Cardiac muscle cell (in vitro differentiated cells and primary cell): ENCODE data around the gene CDIP1. TPM values are rescaled to one million over a fixed set of nuclear protein-coding genes. Genes with fewer than 3 reads are reported as not detected.

Source experiments
- DNase-seq, 2 donors: peaks; one replicate each; pipeline versions ENCODE4 v3.0.0 to v3.0.0-alpha.2; 2010 to 2017; ENCODE audit warnings: low read depth in 1 of 2, low spot score in 1 of 2
- H3K27ac ChIP-seq: fragments of 200-600 bp; sonication (generic); 2 replicates; pipeline ENCODE4 v1.5.1; 2016
- H3K27me3 ChIP-seq: fragments of 200-600 bp; sonication (generic); 2 replicates; pipeline ENCODE4 v1.6.0; 2016; ENCODE audit warnings: control low read depth
- H3K36me3 ChIP-seq: fragments of 200-600 bp; sonication (generic); 2 replicates; pipeline ENCODE4 v1.5.1; 2016; ENCODE audit warnings: control low read depth
- H3K4me1 ChIP-seq: fragments of 200-600 bp; sonication (generic); 2 replicates; pipeline ENCODE4 v1.8.1; 2017; ENCODE audit warnings: low read depth, mild to moderate bottlenecking, mixed run types
- H3K4me3 ChIP-seq: fragments of 200-600 bp; sonication (generic); 2 replicates; pipeline ENCODE4 v1.5.1; 2016; ENCODE audit warnings: mild to moderate bottlenecking
- H3K9me3 ChIP-seq: fragments of 200-600 bp; sonication (generic); 2 replicates; pipeline ENCODE4 v1.5.1; 2017; ENCODE audit warnings: low read depth, mild to moderate bottlenecking, control low read depth
- polyA plus RNA-seq: library from polyadenylated mRNA; unstranded; fragments of >200 nt; fragmentation: Nextera tagmentation; extraction: Ambion mirVana; gene quantifications from 2 replicates; pipeline ENCODE4 v1.2.1, GENCODE V29; 2016
- total RNA-seq: library from RNA; depleted of rRNA; stranded (reverse); fragments of >200 nt; gene quantifications from 2 replicates; pipeline ENCODE4 v1.2.3, GENCODE V29; 2016
- TF ChIP-seq, protein P1 (sequence below): IDR thresholded peaks from 2 replicates; pipeline ENCODE4 v1.5.1; 2012; ENCODE audit warnings: low read depth, mild to moderate bottlenecking, low read length

Gene CDIP1
- total and polyA plus RNA-seq, 2 experiments from 2014 or later, result 55.8 to 87.6 TPM

DNA sequence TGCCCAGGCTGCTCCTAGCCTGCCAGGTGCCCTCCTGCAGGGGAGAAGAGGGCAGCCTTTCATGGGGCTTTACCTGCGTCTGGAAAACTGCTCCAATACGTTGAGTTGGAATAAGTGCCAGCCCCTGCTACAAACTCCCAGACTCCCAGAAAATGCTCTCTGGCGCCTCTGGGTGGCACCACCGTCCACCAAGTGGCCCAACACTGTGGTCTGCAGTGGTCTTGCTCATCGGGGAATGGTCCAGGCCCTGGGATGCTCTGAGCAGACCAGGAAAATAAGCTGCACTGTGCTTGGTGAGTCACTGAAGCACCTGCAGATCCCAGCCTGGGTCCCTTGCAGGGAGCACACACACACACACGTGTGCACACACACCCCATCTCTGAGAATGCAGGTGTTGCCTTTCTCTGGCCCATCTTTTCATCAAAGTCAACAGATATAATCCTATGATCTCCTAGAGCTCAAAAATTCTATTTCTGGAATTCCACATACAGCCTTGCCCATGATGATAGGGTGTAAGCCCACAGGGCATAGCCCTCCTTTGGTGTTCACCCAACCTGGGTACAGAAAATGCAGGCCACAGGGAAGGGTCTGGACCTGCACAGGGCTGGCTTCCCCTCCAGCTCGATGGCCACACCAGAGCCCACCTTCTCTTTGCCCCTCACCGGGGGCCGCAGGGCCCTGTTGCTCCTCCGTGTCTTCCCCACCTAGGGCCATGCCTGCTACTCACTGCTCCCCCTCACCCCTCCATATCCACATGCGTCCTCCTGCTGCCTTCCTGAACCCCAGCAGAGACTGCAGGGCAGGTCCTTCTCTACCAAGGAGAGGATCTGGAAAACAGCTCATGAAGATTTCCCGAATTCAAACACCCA is 20.5 kb downstream of the CDIP1 start:
- Histone ChIP-seq H3K36me3 (no peaks in the 10 kb centered on the region), H3K4me3 (no peak overlapping the region), H3K27ac (no peak overlapping the region), H3K27me3 (no peaks in the 10 kb centered on the region), H3K4me1 (no peaks in the 10 kb centered on the region), H3K9me3 (no peaks in the 10 kb centered on the region)
- TF ChIP-seq, protein P1, sequence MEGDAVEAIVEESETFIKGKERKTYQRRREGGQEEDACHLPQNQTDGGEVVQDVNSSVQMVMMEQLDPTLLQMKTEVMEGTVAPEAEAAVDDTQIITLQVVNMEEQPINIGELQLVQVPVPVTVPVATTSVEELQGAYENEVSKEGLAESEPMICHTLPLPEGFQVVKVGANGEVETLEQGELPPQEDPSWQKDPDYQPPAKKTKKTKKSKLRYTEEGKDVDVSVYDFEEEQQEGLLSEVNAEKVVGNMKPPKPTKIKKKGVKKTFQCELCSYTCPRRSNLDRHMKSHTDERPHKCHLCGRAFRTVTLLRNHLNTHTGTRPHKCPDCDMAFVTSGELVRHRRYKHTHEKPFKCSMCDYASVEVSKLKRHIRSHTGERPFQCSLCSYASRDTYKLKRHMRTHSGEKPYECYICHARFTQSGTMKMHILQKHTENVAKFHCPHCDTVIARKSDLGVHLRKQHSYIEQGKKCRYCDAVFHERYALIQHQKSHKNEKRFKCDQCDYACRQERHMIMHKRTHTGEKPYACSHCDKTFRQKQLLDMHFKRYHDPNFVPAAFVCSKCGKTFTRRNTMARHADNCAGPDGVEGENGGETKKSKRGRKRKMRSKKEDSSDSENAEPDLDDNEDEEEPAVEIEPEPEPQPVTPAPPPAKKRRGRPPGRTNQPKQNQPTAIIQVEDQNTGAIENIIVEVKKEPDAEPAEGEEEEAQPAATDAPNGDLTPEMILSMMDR, result peak; percentile 62
- peak; percentile 57 to 67 for DNase-seq

DNA sequence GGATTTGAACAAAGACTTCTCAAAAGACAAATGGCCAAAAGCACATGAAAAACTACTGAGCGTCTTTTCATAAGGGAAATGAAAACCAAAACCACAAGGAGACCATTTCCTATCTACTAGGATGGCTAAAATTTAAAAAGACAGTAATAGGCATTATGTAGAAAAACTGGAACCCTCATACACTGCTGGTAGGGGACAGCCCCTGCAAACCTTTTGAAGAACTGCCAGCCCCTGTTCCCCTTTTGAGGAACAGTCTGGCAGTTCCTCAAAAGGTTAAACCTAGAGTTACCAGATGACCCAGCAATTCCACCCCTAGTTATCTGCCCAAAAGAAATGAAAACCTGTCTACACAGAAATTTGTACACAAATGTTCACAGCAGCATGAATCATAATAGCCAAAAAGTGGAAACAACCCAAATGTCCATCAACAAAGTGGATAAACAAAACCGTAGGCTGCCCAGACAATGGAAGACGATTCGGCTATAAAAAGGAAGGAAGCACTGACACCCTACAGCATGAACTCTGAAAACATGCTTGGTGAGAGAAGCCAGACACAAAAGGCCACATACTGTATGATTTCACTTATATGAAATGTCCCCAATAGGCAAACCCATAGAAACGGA is 22.9 kb downstream of the CDIP1 start:
- TF ChIP-seq, protein P1, result no peak
- Histone ChIP-seq H3K27ac (no peak overlapping the region), H3K4me1 (no peaks in the 10 kb centered on the region), H3K9me3 (no peaks in the 10 kb centered on the region), H3K4me3 (no peak overlapping the region), H3K36me3 (peaks cover 11% of the 10 kb centered on the region), H3K27me3 (no peaks in the 10 kb centered on the region)
- DNase-seq, result peak in 1 of 2 donors; percentile 48

DNA sequence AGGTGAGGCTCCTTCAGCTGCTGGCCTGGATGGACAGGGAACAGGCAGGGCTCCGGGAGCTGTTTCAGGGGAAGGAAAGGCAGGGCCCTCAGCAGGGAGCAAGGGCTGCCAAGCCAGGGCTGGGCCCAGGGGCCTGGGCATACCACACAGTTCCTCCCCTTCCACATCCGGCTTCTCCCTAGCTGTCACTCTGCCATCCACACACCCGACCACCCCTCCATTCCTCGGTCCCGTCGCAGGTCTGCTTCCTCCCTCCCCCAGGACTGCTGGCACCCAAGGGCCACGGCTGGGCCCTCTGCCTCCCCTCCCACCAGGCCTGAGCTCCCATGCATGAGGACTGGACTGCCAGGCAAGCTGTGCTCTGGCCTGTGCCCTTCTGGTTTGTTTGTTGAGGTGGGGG is 24.0 kb downstream of the CDIP1 start:
- no peaks in the 10 kb centered on the region for H3K4me1 ChIP-seq
- H3K36me3 ChIP-seq, result peaks cover 11% of the 10 kb centered on the region
- no peaks in the 10 kb centered on the region for H3K27me3 ChIP-seq
- H3K4me3 ChIP-seq, result no peak overlapping the region
- no peaks in the 10 kb centered on the region for H3K9me3 ChIP-seq
- no peak overlapping the region for H3K27ac ChIP-seq
- TF ChIP-seq, protein P1, result no peak
- no peak for DNase-seq

DNA sequence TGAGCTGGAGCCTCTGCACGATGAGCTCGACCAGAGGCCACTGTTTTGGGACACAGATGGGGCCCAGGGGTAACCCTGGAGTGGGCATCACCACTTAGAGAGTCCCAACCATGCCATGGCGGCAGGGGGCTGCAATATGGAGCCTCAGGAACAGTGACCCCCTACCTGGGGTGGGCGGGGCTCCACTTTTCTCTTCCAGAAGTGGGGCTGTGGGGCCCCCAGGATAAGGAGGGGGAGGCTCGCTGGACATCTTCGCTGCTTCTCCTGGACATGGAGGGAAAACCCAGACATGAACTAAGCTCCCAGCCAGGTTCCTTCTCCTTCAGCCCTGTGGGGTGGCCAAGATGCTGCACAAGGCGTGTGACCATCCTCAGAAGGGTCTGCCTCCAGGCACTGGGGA is 24.7 kb downstream of the CDIP1 start:
- DNase-seq, result no peak

DNA sequence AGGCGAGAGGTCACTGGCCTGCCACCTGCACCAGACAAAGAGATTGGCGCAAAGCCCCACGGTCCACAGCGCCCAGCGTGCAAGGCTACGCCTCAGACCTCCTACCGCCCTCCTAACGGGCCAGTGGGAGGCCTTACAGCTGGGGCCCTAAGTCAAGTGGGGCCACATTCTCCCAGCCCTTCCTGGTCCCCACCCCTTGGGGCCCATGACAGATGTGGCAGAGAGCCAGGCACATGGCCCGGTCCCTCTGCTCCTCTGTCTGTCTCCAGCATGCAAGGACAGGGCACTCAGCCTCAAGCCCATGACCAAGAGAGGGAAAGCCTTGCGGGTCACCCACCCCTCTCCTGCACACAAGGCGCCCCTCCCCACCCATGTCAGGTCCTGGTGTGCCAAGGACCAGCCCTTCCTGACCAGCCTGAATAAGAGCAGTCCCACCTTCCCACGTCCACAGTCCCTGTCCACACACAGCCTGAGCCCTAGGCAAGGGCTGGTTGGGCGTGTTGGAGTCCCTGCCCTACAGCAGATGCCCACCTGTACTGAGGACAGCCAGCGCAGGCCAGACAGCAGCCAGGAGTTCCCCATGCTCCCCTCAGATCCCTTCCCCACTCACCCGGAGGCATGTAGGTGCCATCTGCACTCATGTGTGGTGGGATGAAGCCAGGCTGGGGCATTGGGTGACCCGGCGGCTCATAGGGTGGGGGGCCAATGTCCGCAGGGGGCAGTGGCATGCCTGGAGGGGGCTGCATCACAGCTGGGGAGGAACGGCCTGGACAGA is 25.3 kb downstream of the CDIP1 start:
- Histone ChIP-seq H3K36me3 (peaks cover 11% of the 10 kb centered on the region), H3K4me3 (no peak overlapping the region), H3K4me1 (no peaks in the 10 kb centered on the region), H3K9me3 (no peaks in the 10 kb centered on the region), H3K27me3 (no peaks in the 10 kb centered on the region), H3K27ac (peak overlapping the region; percentile 10)
- TF ChIP-seq, protein P1, result no peak
- no peak for DNase-seq

More for the DNA sequence above, 24.7 kb downstream of the CDIP1 start:
- Histone ChIP-seq H3K4me3 (no peak overlapping the region), H3K9me3 (no peaks in the 10 kb centered on the region), H3K36me3 (peaks cover 11% of the 10 kb centered on the region), H3K4me1 (no peaks in the 10 kb centered on the region), H3K27me3 (no peaks in the 10 kb centered on the region), H3K27ac (no peak overlapping the region)
- TF ChIP-seq, protein P1, result no peak
